ENCODE results near the gene MDFIC. TPM values are rescaled to one million over a fixed set of nuclear protein-coding genes. Genes with fewer than 3 reads are reported as not detected.

The MDFIC gene
- total and polyA plus RNA-seq, 2 of the 4 experiments (the other 2 are of a cell fraction) = 16.9 to 35.0 TPM

DNA sequence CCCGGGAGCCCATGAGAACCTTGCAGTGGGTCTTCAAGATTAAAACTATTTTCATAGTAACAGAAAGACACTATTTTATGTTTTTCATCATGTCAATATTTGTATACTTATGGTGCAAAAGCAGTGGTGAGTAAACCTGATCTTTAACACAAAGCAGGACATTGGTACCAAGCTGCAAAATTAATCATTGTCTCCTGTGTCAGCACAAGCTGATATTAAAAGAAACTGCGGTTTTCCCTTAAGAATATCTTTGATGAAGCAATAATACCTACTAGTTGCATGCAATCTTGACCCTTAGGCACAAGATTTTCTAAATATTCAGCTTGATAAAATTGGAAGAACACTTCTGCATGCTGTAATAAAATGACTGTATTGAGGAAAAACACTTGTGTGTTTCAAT is 121.7 kb downstream of the MDFIC start:
- Histone ChIP-seq H3K9me1 (ENCODE audit: insufficient read depth, low read length) (no peaks in the 10 kb centered on the region), H3K4ac (ENCODE audit: low read depth, low read length) (no peak overlapping the region), H3K23ac (ENCODE audit: low read depth, low read length) (no peak overlapping the region), H3K27ac (ENCODE audit: insufficient read depth, low read length) (no peak overlapping the region), H3K9me3 (ENCODE audit: control insufficient read depth, insufficient read depth, low read length) (no peaks in the 10 kb centered on the region), H3K9ac (ENCODE audit: low read depth, low read length) (no peak overlapping the region), H3K4me3 (ENCODE audit: insufficient read depth, low read depth, low read length) (no peak overlapping the region), H2BK20ac (ENCODE audit: low read depth, low read length) (no peak overlapping the region), H3K14ac (replicated peaks; ENCODE audit: low read depth, low read length) (no peak overlapping the region), H3K27me3 (ENCODE audit: control insufficient read depth, insufficient read depth, low read length) (no peaks in the 10 kb centered on the region), H2BK120ac (ENCODE audit: low read depth, low read length) (no peak overlapping the region), H3K18ac (ENCODE audit: low read depth, low read length) (no peak overlapping the region), H3K4me1 (ENCODE audit: control insufficient read depth, insufficient read depth, low read length) (peaks cover 2% of the 10 kb centered on the region; the same call in 1 of the 2 replicates), H2AK9ac (replicated peaks; ENCODE audit: low read depth, low read length, poor library complexity) (no peak overlapping the region), H3K4me2 (ENCODE audit: low read depth, low read length) (no peak overlapping the region), H4K20me1 (ENCODE audit: insufficient read depth, low read length) (no peaks in the 10 kb centered on the region), H4K5ac (ENCODE audit: low read depth, low read length) (no peak overlapping the region), H4K91ac (ENCODE audit: insufficient read depth, low read depth, low read length) (no peak overlapping the region), H2BK5ac (ENCODE audit: low read depth, low read length, poor library complexity, severe bottlenecking) (no peak overlapping the region), H3K36me3 (ENCODE audit: control insufficient read depth, insufficient read depth, low read length) (no peaks in the 10 kb centered on the region), H2AFZ (replicated peaks; ENCODE audit: low read length, poor library complexity) (no peak overlapping the region), H2BK15ac (ENCODE audit: low read depth, low read length) (no peak overlapping the region), H4K8ac (ENCODE audit: low read depth in 2 of 2, low read length in 2 of 2) (no peak overlapping the region), H3K79me1 (ENCODE audit: low read depth in 1 of 2, low read length in 2 of 2) (no peaks in the 10 kb centered on the region), H3K56ac (ENCODE audit: extremely low read depth, insufficient read depth, low read length) (no peak overlapping the region), H2AK5ac (ENCODE audit: low read depth, low read length) (no peak overlapping the region)
- ChIA-PET POLR2A (ENCODE audit: unreplicated experiment) (no interaction called here), CTCF (no interaction called here)
- ATAC-seq (ENCODE audit: low read depth) (no peak), DNase-seq (no peak)
- no CpG with 5 or more reads among the region's 2 CpGs for WGBS, 2 experiments (ENCODE audit: extremely low coverage in 2 of 2, insufficient read length in 1 of 2)
- TF ChIP-seq BHLHE40 (IDR thresholded peaks at IDR 0.05; ENCODE audit: low read depth, low read length) (no peak), CEBPB (IDR thresholded peaks at IDR 0.05; ENCODE audit: low read depth, low read length) (0 out of 2 replicates have a peak, but pooled peaks have one; percentile 6)
- in situ Hi-C loops (cut with MboI; ENCODE audit: low sequenced_read_pairs) (no loop called here), dilution Hi-C loops (cut with HindIII; ENCODE audit: low sequenced_read_pairs, unreplicated experiment) (no loop called here), intact Hi-C loops (cut with micrococcal nuclease) (loop anchor here (10.0 kb wide), 1 partner anchor 59 kb away; no protein-coding TSS in a partner anchor)
- BruUV-seq (replicated peaks) = no TSS peak

Data from IMR-90 (cell line).